ENCODE data around the gene TAF6L. TPM values are rescaled to one million over a fixed set of nuclear protein-coding genes. Genes with fewer than 3 reads are reported as not detected.

TAF6L gene
- polyA plus RNA-seq, 1 donor from 2014 or later = 55.2 TPM

- no peak for TF ChIP-seq POLR2AphosphoS5 (IDR thresholded peaks at IDR 0.05)
- no peak for TF ChIP-seq CTCF (IDR thresholded peaks at IDR 0.05; ENCODE audit: poor library complexity, severe bottlenecking)
- no peak for TF ChIP-seq EP300 (conservative IDR thresholded peaks at IDR 0.05; ENCODE audit: poor library complexity, severe bottlenecking)
- no peak for TF ChIP-seq REST (IDR thresholded peaks at IDR 0.05; ENCODE audit: borderline replicate concordance)
- no peak for TF ChIP-seq EZH2 (IDR thresholded peaks at IDR 0.05; ENCODE audit: borderline replicate concordance, insufficient read depth, low read length, poor library complexity, severe bottlenecking)
- no peak for TF ChIP-seq RAD21 (conservative IDR thresholded peaks at IDR 0.05)
- no peak for TF ChIP-seq MXI1 (conservative IDR thresholded peaks at IDR 0.05; ENCODE audit: poor library complexity, severe bottlenecking)
- no peak for TF ChIP-seq TAF1 (IDR thresholded peaks at IDR 0.05; ENCODE audit: low read depth)
- TF ChIP-seq SMC3 (conservative IDR thresholded peaks at IDR 0.05; ENCODE audit: poor library complexity) = no peak
- H4K20me1 ChIP-seq (ENCODE audit: insufficient read depth) = peaks cover 3% of the 10 kb centered on the region
- H2AFZ ChIP-seq (ENCODE audit: low read depth, low read length) = no peak overlapping the region
Measured at GRCh38 chr11:62726156-62726914, 44.9 kb upstream of the TAF6L start.

GRCh38 chr11:62726915-62727164, 44.4 kb upstream of the TAF6L start:
- Histone ChIP-seq H3K27ac (ENCODE audit: low read length) (peak overlapping the region; percentile 93), H3K4me3 (ENCODE audit: low read length) (peak overlapping the region; percentile 83), H3K36me3 (ENCODE audit: insufficient read depth, low read length) (peaks cover 12% of the 10 kb centered on the region), H2AFZ (ENCODE audit: low read depth, low read length) (no peak overlapping the region), H3K27me3 (ENCODE audit: insufficient read depth, low read depth, low read length) (no peaks in the 10 kb centered on the region), H3K4me2 (ENCODE audit: low read length) (no peak overlapping the region), H3F3A (ENCODE audit: insufficient read depth, low read length, poor library complexity, severe bottlenecking) (peaks cover 5% of the 10 kb centered on the region), H3K9me3 (ENCODE audit: low read length) (no peaks in the 10 kb centered on the region), H4K20me1 (ENCODE audit: insufficient read depth) (peaks cover 3% of the 10 kb centered on the region), H3K9ac (ENCODE audit: low read length) (peak overlapping the region; percentile 75), H3K9me2 (ENCODE audit: insufficient read depth, low read length) (no peaks in the 10 kb centered on the region), H3K79me2 (replicated peaks; ENCODE audit: insufficient read depth, low read length) (peaks cover 58% of the 10 kb centered on the region)
- no peak for TF ChIP-seq RAD21 (conservative IDR thresholded peaks at IDR 0.05)

More at GRCh38 chr11:62726156-62726914, 44.9 kb upstream of the TAF6L start:
- H3K9me2 ChIP-seq (ENCODE audit: insufficient read depth, low read length) = no peaks in the 10 kb centered on the region
- peak overlapping the region; percentile 83 for H3K4me3 ChIP-seq (ENCODE audit: low read length)
- peaks cover 5% of the 10 kb centered on the region for H3F3A ChIP-seq (ENCODE audit: insufficient read depth, low read length, poor library complexity, severe bottlenecking)
- H3K4me2 ChIP-seq (ENCODE audit: low read length) = peak overlapping the region; percentile 99
- peak overlapping the region; percentile 75 for H3K9ac ChIP-seq (ENCODE audit: low read length)
- H3K36me3 ChIP-seq (ENCODE audit: insufficient read depth, low read length) = peaks cover 17% of the 10 kb centered on the region
- peak overlapping the region; percentile 93 for H3K27ac ChIP-seq (ENCODE audit: low read length)
- no peaks in the 10 kb centered on the region for H3K27me3 ChIP-seq (ENCODE audit: insufficient read depth, low read depth, low read length)
- peaks cover 62% of the 10 kb centered on the region for H3K79me2 ChIP-seq (replicated peaks; ENCODE audit: insufficient read depth, low read length)
- no peaks in the 10 kb centered on the region for H3K9me3 ChIP-seq (ENCODE audit: low read length)

Measured in neural cell (in vitro differentiated cells).